ENCODE measurements around the gene CACFD1.

Gene CACFD1

GRCh38 chr9:133485531-133486260 is 25.9 kb downstream of the CACFD1 start:
- peak; percentile 25 for DNase-seq

- no peak for DNase-seq
Measured at GRCh38 chr9:133487331-133487725, 27.6 kb downstream of the CACFD1 start.

GRCh38 chr9:133488686-133489252 is 29.0 kb downstream of the CACFD1 start:
- no peak for DNase-seq

- DNase-seq = no peak
Measured at GRCh38 chr9:133489253-133490190, 29.7 kb downstream of the CACFD1 start.

GRCh38 chr9:133490201-133490681 is 30.5 kb downstream of the CACFD1 start:
- no peak for DNase-seq

GRCh38 chr9:133490865-133491655 is 31.3 kb downstream of the CACFD1 start:
- no peak for DNase-seq

GRCh38 chr9:133491656-133491925 is 31.8 kb downstream of the CACFD1 start:
- DNase-seq = no peak

- DNase-seq = no peak
Measured at GRCh38 chr9:133492061-133493021, 32.6 kb downstream of the CACFD1 start.

- no peak for DNase-seq
Measured at GRCh38 chr9:133493428-133493827, 33.6 kb downstream of the CACFD1 start.

- no peak for DNase-seq
Measured at GRCh38 chr9:133493845-133494540, 34.2 kb downstream of the CACFD1 start.

GRCh38 chr9:133494636-133495326 is 35.0 kb downstream of the CACFD1 start:
- no peak for DNase-seq

GRCh38 chr9:133495327-133496293 is 35.8 kb downstream of the CACFD1 start:
- DNase-seq = no peak

- DNase-seq = no peak
Measured at GRCh38 chr9:133496861-133497842, 37.4 kb downstream of the CACFD1 start.

GRCh38 chr9:133499132-133499891 is 39.5 kb downstream of the CACFD1 start:
- no peak for DNase-seq

GRCh38 chr9:133499892-133500270 is 40.1 kb downstream of the CACFD1 start:
- DNase-seq = no peak

GRCh38 chr9:133502112-133502511 is 42.3 kb downstream of the CACFD1 start:
- DNase-seq = no peak

- no peak for DNase-seq
Measured at GRCh38 chr9:133505186-133505830, 45.5 kb downstream of the CACFD1 start.
